Measurements from ENCODE around the gene NOC3L. TPM values are rescaled to one million over a fixed set of nuclear protein-coding genes. Genes with fewer than 3 reads are reported as not detected.

NOC3L gene
- total and polyA plus RNA-seq, 9 of the 15 experiments (the other 6 are each of a cell fraction or from before 2014, with no cell fraction given): 23.8 to 57.6 (median 32.6) TPM

DNA sequence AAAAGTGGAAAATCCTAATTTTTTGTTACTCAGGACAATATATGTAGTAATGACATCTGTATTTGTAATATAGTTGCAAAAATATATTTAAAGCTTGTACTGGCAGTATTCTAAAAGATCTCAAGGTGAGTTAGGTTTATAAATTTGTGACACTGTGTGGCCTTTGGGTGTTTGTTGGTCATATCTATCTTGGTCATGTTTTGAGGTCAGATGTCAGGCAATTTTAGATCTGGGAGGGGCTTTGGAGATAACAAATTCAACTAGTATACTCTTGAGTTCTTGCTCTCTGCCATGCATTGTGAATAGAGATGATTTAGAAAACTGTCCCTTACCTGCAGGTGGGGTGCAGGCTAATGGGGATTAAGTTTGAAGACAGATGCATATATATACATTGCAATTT, 42.7 kb upstream of the NOC3L start:
- intact Hi-C loops (cut with micrococcal nuclease): no loop called here
- no peak for ATAC-seq
- Histone ChIP-seq H4K20me1 (replicated peaks; ENCODE audit: control insufficient read depth, insufficient read depth, low read length) (no peaks in the 10 kb centered on the region), H3K79me2 (ENCODE audit: control insufficient read depth, insufficient read depth, low read length) (peaks cover 65% of the 10 kb centered on the region), H3K4me1 (replicated peaks in 1 of 2; ENCODE audit: control insufficient read depth in 2 of 2, insufficient read depth in 2 of 2, low read length in 2 of 2) (peaks cover 7 to 16% of the 10 kb centered on the region in 2 experiments; a peak in 3 of 5 replicates), H3K9me1 (ENCODE audit: control insufficient read depth, insufficient read depth, low read length) (no peaks in the 10 kb centered on the region), H3K27ac (ENCODE audit: extremely low read depth, low read depth, low read length) (no peak overlapping the region), H3K9ac (ENCODE audit: insufficient read depth in 1 of 2, low read depth in 2 of 2, low read length in 2 of 2) (no peak overlapping the region), H2AFZ (ENCODE audit: low read depth, low read length) (no peak overlapping the region), H3K36me3 (ENCODE audit: control insufficient read depth, insufficient read depth, low read length) (no peaks in the 10 kb centered on the region), H3K9me3 (replicated peaks; ENCODE audit: control insufficient read depth, insufficient read depth, low read depth, low read length) (no peaks in the 10 kb centered on the region), H3K4me2 (ENCODE audit: insufficient read depth, low read length) (no peak overlapping the region), H3K27me3 (ENCODE audit: control insufficient read depth in 2 of 2, insufficient read depth in 2 of 2, low read length in 2 of 2) (no peaks in the 10 kb centered on the region), H3K4me3 (no peak overlapping the region)
- in situ Hi-C loops (cut with MboI): no loop called here
- POLR2A ChIA-PET: interaction anchor here (0.6 to 1.2 kb wide), 3 partner anchors 24 to 179 kb away, joined by 3 to 4 read pairs (median 3); no protein-coding TSS in a partner anchor
- CTCF ChIA-PET (ENCODE audit: low intra/inter-chr PET ratio): no interaction called here
- DNase-seq (ENCODE audit: extremely low read depth in 1 of 4, low spot score in 3 of 4): peak; percentile 9 to 21 (median 18)
- TF ChIP-seq, protein P1, sequence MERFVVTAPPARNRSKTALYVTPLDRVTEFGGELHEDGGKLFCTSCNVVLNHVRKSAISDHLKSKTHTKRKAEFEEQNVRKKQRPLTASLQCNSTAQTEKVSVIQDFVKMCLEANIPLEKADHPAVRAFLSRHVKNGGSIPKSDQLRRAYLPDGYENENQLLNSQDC (CRISPR knock-in tag; IDR thresholded peaks at IDR 0.05): no peak
- TF ChIP-seq NR2C1 (IDR thresholded peaks at IDR 0.05) (peak; percentile 55; the same call in 1 of the 2 replicates), NR2C1 (tag; IDR thresholded peaks at IDR 0.05) (peak; percentile 52; the same call in 1 of the 2 replicates)
- BruUV-seq (replicated peaks): no TSS peak
- no peak for FAIRE-seq

DNA sequence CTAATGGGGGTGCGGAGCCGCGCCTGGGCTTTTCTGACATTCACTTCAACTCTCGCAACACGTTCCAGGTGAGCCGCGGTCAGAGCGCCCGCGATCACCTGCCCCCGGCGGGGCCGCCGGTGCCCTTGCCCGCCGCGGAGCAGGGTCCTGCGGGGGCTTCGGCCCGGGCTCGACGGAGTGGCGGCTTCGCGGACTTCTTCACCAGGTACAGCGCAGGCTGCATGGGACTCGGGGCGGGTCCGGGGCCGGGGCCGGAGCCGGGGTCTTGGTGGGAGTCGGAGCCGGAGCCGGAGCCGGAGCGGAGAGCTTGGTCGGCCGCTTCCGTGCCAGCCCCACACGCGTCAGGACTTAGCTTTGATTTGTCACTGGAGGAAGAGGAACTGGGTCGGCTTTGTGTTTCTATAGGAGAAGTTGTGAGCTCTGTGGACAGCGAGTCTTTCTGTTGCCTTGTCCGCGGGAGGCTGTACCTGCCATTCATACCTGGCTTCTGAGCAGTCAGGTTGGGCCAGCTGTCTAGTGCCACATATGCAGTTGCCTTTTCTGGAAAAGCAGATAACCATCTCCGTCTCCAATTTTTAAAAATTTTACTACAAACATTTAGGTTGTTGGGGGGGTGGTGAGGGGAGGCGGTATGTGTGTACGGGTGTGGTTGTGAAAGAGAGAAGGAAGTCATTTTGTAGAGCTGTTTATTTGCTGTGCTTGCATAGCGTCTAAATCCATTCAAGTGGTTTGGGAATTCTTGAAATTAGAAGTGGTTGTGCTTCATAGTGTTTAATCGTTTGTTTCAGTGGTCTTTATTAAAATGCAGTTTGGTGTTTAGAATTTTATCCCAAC, 40.9 kb upstream of the NOC3L start:
- H2AFZ ChIP-seq (ENCODE audit: low read depth, low read length): peak overlapping the region; percentile 97
- no TSS peak for BruUV-seq (replicated peaks)
- TF ChIP-seq CXXC5 (CRISPR knock-in tag; IDR thresholded peaks at IDR 0.05): no peak
- TF ChIP-seq NFRKB (IDR thresholded peaks at IDR 0.05; ENCODE audit: low read depth): no peak
- no peak for TF ChIP-seq CEBPZ (IDR thresholded peaks at IDR 0.05; ENCODE audit: borderline replicate concordance, low read depth, low read length)
- TF ChIP-seq, protein P2, sequence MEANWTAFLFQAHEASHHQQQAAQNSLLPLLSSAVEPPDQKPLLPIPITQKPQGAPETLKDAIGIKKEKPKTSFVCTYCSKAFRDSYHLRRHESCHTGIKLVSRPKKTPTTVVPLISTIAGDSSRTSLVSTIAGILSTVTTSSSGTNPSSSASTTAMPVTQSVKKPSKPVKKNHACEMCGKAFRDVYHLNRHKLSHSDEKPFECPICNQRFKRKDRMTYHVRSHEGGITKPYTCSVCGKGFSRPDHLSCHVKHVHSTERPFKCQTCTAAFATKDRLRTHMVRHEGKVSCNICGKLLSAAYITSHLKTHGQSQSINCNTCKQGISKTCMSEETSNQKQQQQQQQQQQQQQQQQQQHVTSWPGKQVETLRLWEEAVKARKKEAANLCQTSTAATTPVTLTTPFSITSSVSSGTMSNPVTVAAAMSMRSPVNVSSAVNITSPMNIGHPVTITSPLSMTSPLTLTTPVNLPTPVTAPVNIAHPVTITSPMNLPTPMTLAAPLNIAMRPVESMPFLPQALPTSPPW (CRISPR knock-in tag; IDR thresholded peaks at IDR 0.05): 0 out of 2 replicates have a peak, but pooled peaks have one; percentile 28
- no peak for TF ChIP-seq TBL1XR1 (IDR thresholded peaks at IDR 0.05; ENCODE audit: low read length in 2 of 2)
- peak; percentile 59; the same call in 1 of the 2 replicates for TF ChIP-seq ZNF316 (IDR thresholded peaks at IDR 0.05)

More for the DNA sequence above, 40.9 kb upstream of the NOC3L start:
- Histone ChIP-seq H3K27me3 (ENCODE audit: control insufficient read depth in 2 of 2, insufficient read depth in 2 of 2, low read length in 2 of 2) (no peaks in the 10 kb centered on the region), H3K27ac (ENCODE audit: extremely low read depth, low read depth, low read length) (peak overlapping the region; percentile 83; the same call in 2 of the 3 replicates), H3K4me2 (ENCODE audit: insufficient read depth, low read length) (peak overlapping the region; percentile 84), H3K9me3 (replicated peaks; ENCODE audit: control insufficient read depth, insufficient read depth, low read depth, low read length) (no peaks in the 10 kb centered on the region), H3K36me3 (ENCODE audit: control insufficient read depth, insufficient read depth, low read length) (no peaks in the 10 kb centered on the region), H3K9me1 (ENCODE audit: control insufficient read depth, insufficient read depth, low read length) (no peaks in the 10 kb centered on the region), H3K4me3 (peak overlapping the region; percentile 76), H3K9ac (ENCODE audit: insufficient read depth in 1 of 2, low read depth in 2 of 2, low read length in 2 of 2) (peak overlapping the region; percentile 67 to 95), H3K79me2 (ENCODE audit: control insufficient read depth, insufficient read depth, low read length) (peaks cover 50% of the 10 kb centered on the region), H3K4me1 (replicated peaks in 1 of 2; ENCODE audit: control insufficient read depth in 2 of 2, insufficient read depth in 2 of 2, low read length in 2 of 2) (peaks cover 7 to 16% of the 10 kb centered on the region in 2 experiments; a peak in 3 of 5 replicates), H4K20me1 (replicated peaks; ENCODE audit: control insufficient read depth, insufficient read depth, low read length) (no peaks in the 10 kb centered on the region)
- FAIRE-seq (peak; percentile 29), DNase-seq (ENCODE audit: extremely low read depth in 1 of 4, low spot score in 3 of 4) (peak; percentile 16 to 54 (median 20)), ATAC-seq (peak; percentile 49)
- WGBS (ENCODE audit: insufficient coverage, low coverage, missing lambda C conversion rate): 1% methylated on average over 14 of the region's 51 CpGs
- in situ Hi-C loops (cut with MboI): no loop called here
- CTCF ChIA-PET (ENCODE audit: low intra/inter-chr PET ratio): no interaction called here
- POLR2A ChIA-PET: interaction anchor here (1.3 kb wide), 1 partner anchor 13 kb away, joined by 6 read pairs; no protein-coding TSS in a partner anchor
- intact Hi-C loops (cut with micrococcal nuclease): loop anchor here (2.0 kb wide), 1 partner anchor 41 kb away; the partner anchor contains the start of gene NOC3L
